ENCODE measurements around the gene KIF21A.

KIF21A gene

DNA sequence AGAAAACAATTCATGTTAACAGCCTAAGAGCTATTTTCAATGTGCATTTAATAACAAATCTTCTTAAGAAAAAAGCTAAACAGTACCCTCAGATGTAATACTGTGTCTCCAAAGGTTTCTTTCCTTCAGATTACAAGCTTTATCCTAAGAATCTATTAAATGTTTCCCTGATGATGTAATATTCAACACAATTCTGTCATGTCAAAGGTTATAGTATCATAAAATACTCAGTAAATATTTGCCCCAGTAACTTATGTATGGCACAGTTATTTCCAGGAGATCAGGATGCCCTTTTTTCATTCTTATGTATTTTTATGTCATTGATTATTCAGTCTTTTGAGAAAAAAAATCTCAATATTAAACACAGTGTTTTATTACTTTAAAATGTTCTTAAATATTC lies 128.4 kb downstream of the KIF21A start:
- TF ChIP-seq FOXP2 (optimal IDR thresholded peaks at IDR 0.05; ENCODE audit: borderline replicate concordance, extremely low read depth, extremely low read length, insufficient read depth) (no peak), TAF1 (IDR thresholded peaks at IDR 0.05; ENCODE audit: borderline replicate concordance, insufficient read depth, low read length) (no peak), SIN3A (IDR thresholded peaks at IDR 0.05; ENCODE audit: borderline replicate concordance, insufficient read depth, low read length) (no peak), POLR2AphosphoS5 (IDR thresholded peaks at IDR 0.05; ENCODE audit: low read depth, low read length) (no peak)
- TF ChIP-seq, protein P1, sequence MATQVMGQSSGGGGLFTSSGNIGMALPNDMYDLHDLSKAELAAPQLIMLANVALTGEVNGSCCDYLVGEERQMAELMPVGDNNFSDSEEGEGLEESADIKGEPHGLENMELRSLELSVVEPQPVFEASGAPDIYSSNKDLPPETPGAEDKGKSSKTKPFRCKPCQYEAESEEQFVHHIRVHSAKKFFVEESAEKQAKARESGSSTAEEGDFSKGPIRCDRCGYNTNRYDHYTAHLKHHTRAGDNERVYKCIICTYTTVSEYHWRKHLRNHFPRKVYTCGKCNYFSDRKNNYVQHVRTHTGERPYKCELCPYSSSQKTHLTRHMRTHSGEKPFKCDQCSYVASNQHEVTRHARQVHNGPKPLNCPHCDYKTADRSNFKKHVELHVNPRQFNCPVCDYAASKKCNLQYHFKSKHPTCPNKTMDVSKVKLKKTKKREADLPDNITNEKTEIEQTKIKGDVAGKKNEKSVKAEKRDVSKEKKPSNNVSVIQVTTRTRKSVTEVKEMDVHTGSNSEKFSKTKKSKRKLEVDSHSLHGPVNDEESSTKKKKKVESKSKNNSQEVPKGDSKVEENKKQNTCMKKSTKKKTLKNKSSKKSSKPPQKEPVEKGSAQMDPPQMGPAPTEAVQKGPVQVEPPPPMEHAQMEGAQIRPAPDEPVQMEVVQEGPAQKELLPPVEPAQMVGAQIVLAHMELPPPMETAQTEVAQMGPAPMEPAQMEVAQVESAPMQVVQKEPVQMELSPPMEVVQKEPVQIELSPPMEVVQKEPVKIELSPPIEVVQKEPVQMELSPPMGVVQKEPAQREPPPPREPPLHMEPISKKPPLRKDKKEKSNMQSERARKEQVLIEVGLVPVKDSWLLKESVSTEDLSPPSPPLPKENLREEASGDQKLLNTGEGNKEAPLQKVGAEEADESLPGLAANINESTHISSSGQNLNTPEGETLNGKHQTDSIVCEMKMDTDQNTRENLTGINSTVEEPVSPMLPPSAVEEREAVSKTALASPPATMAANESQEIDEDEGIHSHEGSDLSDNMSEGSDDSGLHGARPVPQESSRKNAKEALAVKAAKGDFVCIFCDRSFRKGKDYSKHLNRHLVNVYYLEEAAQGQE (IDR thresholded peaks at IDR 0.05; ENCODE audit: insufficient read depth in 1 of 2, low read depth in 2 of 2, low read length in 2 of 2): no peak

DNA sequence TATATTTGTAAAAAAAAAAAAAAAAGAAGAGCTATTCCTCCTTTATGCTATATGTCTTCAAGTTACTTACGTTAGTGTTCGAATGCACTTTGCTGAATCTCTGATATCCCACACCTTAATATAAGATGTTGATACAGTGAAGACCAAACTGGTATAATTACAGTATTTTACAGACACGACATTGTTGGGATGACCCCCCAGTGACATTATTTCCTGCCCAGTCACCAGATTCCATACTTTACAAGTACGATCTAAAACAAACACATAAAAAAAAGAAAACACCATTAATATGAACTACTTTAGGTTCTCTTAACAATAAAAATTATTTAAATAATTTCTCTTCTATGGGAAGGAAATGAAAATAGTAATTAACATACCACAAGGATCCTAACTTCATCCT lies 133.4 kb downstream of the KIF21A start:
- no peak for TF ChIP-seq POLR2AphosphoS5 (IDR thresholded peaks at IDR 0.05; ENCODE audit: low read depth, low read length)
- TF ChIP-seq, protein P1 (IDR thresholded peaks at IDR 0.05; ENCODE audit: insufficient read depth in 1 of 2, low read depth in 2 of 2, low read length in 2 of 2): no peak
- no peak for TF ChIP-seq FOXP2 (optimal IDR thresholded peaks at IDR 0.05; ENCODE audit: borderline replicate concordance, extremely low read depth, extremely low read length, insufficient read depth)
- no peak for TF ChIP-seq SIN3A (IDR thresholded peaks at IDR 0.05; ENCODE audit: borderline replicate concordance, insufficient read depth, low read length)
- no peak for TF ChIP-seq TAF1 (IDR thresholded peaks at IDR 0.05; ENCODE audit: borderline replicate concordance, insufficient read depth, low read length)

DNA sequence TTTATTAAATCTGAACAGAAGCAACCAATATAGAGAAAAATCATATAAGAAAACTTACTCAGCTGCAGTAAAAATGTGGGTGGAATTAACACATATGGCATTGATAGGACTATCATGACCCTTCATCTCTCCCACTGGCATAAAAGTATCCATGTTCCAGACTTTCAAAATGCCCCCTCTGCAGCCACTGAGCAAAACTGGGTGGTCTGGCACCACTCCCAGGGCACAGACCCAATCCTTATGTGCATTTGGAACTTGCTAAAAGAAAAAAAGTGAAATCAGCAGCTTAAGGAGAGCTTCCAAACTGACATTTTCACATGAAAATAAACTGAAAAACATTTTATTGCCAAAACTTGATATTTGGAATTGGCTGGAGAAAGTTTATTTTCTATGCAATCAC lies 141.5 kb downstream of the KIF21A start:
- TF ChIP-seq, protein P1 (IDR thresholded peaks at IDR 0.05; ENCODE audit: insufficient read depth in 1 of 2, low read depth in 2 of 2, low read length in 2 of 2): no peak
- TF ChIP-seq SIN3A (IDR thresholded peaks at IDR 0.05; ENCODE audit: borderline replicate concordance, insufficient read depth, low read length) (no peak), POLR2AphosphoS5 (IDR thresholded peaks at IDR 0.05; ENCODE audit: low read depth, low read length) (no peak), FOXP2 (optimal IDR thresholded peaks at IDR 0.05; ENCODE audit: borderline replicate concordance, extremely low read depth, extremely low read length, insufficient read depth) (no peak), TAF1 (IDR thresholded peaks at IDR 0.05; ENCODE audit: borderline replicate concordance, insufficient read depth, low read length) (no peak)

DNA sequence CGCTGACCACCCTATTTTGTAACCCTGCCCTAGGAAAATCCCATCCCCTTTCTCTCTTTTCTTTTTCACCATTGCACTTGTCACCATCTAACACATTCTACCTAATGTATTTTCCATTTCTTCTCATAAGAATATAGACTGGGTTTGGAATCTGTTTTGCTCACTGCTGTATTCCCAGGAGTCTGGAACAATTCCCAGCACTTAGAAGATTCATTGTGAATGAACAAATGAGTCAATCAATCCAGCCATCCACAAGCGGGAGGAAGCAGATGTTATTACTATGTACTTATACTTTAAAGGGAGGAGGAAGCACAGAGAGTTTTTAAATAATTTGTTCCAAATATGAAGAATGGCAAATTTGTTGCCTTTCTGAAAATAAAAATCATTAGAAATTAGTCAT lies 142.1 kb downstream of the KIF21A start:
- no peak for TF ChIP-seq TAF1 (IDR thresholded peaks at IDR 0.05; ENCODE audit: borderline replicate concordance, insufficient read depth, low read length)
- no peak for TF ChIP-seq FOXP2 (optimal IDR thresholded peaks at IDR 0.05; ENCODE audit: borderline replicate concordance, extremely low read depth, extremely low read length, insufficient read depth)
- TF ChIP-seq POLR2AphosphoS5 (IDR thresholded peaks at IDR 0.05; ENCODE audit: low read depth, low read length): no peak
- no peak for TF ChIP-seq SIN3A (IDR thresholded peaks at IDR 0.05; ENCODE audit: borderline replicate concordance, insufficient read depth, low read length)

DNA sequence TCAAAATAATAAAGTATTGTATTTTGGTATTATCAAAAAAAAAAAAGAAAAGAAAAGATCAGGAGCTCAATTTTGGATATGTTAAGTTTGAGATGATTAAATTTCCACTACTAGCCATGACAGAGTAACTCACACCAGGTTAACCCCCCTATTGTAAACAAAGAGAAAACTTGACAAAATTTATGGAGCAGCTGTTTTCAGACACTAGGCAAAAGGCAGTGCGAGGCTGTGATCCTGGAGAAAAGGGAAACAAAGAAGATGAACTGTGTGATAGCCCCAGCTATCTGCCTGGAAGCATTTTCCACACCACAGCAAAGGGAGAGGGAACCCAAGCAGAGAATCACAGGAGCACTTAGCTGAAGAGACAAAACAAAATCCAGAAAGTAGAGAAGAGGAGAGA lies 145.0 kb downstream of the KIF21A start:
- no peak for TF ChIP-seq TAF1 (IDR thresholded peaks at IDR 0.05; ENCODE audit: borderline replicate concordance, insufficient read depth, low read length)
- no peak for TF ChIP-seq FOXP2 (optimal IDR thresholded peaks at IDR 0.05; ENCODE audit: borderline replicate concordance, extremely low read depth, extremely low read length, insufficient read depth)
- no peak for TF ChIP-seq SIN3A (IDR thresholded peaks at IDR 0.05; ENCODE audit: borderline replicate concordance, insufficient read depth, low read length)
- TF ChIP-seq, protein P1 (IDR thresholded peaks at IDR 0.05; ENCODE audit: insufficient read depth in 1 of 2, low read depth in 2 of 2, low read length in 2 of 2): no peak
- no peak for TF ChIP-seq POLR2AphosphoS5 (IDR thresholded peaks at IDR 0.05; ENCODE audit: low read depth, low read length)
